GM12872 (cell line): ENCODE data around the gene TAPBP.

ENCODE experiments used
- CTCF ChIP-seq: IDR thresholded peaks from 3 replicates; pipeline ENCODE4 v1.5.1; 2011; ENCODE audit warnings: low read depth, mild to moderate bottlenecking, low read length, moderate library complexity; ENCODE audit not compliant: insufficient read depth

TAPBP gene

GRCh38 chr6:33296797-33297405 is 17.0 kb downstream of the TAPBP start:
- no peak for TF ChIP-seq CTCF

- no peak for TF ChIP-seq CTCF
Observed at GRCh38 chr6:33295621-33296369, 18.1 kb downstream of the TAPBP start.

GRCh38 chr6:33294086-33294823 is 19.6 kb downstream of the TAPBP start:
- no peak for TF ChIP-seq CTCF

- TF ChIP-seq CTCF: no peak
Observed at GRCh38 chr6:33292996-33293682, 20.7 kb downstream of the TAPBP start.

GRCh38 chr6:33290459-33290858 is 23.4 kb downstream of the TAPBP start:
- no peak for TF ChIP-seq CTCF

- TF ChIP-seq CTCF: no peak
Observed at GRCh38 chr6:33289784-33290315, 24.0 kb downstream of the TAPBP start.
